Middle frontal gyrus (tissue), 1 donor: Measurements from ENCODE around the gene YIF1A.
"Not testable (repeated sequence)": the region's sequence is repeated elsewhere in the genome, so short reads cannot be mapped to it uniquely, and the experiment has no call there.

Experiments
- DNase-seq: peaks from one replicate; pipeline ENCODE4 v3.0.0-alpha.2; 2015; ENCODE audit warnings: low spot score; ENCODE audit errors: extremely low spot score

YIF1A gene

GRCh38 chr11:66287211-66287888 lies 1.6 kb downstream of the YIF1A start:
- no peak for DNase-seq

GRCh38 chr11:66286699-66287098 lies 2.2 kb downstream of the YIF1A start:
- DNase-seq, result no peak

- DNase-seq, result no peak
Measured at GRCh38 chr11:66285250-66285947, 3.5 kb downstream of the YIF1A start.

GRCh38 chr11:66284526-66285078 lies 4.3 kb downstream of the YIF1A start:
- DNase-seq, result no peak

- DNase-seq, result no peak
Measured at GRCh38 chr11:66283461-66284105, 5.4 kb downstream of the YIF1A start.

- DNase-seq, result peak; percentile 96
Measured at GRCh38 chr11:66282468-66283455, 6.2 kb downstream of the YIF1A start.

- DNase-seq, result no peak
Measured at GRCh38 chr11:66281776-66282467, 7.0 kb downstream of the YIF1A start.

- DNase-seq, result no peak
Measured at GRCh38 chr11:66281001-66281400, 7.9 kb downstream of the YIF1A start.

GRCh38 chr11:66280428-66280827 lies 8.5 kb downstream of the YIF1A start:
- DNase-seq, result no peak

- DNase-seq, result no peak
Measured at GRCh38 chr11:66279092-66279734, 9.7 kb downstream of the YIF1A start.

- no peak for DNase-seq
Measured at GRCh38 chr11:66278363-66279091, 10.4 kb downstream of the YIF1A start.

GRCh38 chr11:66277471-66278362 lies 11.2 kb downstream of the YIF1A start, which contains the start of gene CNIH2:
Gene CNIH2, plus strand, starts transcription at chr11:66278175. Its CDS starts 282 bp downstream, at chr11:66278457.
- DNase-seq, result no peak

- DNase-seq, result not testable (repeated sequence)
Measured at GRCh38 chr11:66277064-66277463, 11.9 kb downstream of the YIF1A start.

GRCh38 chr11:66276619-66277018 lies 12.3 kb downstream of the YIF1A start:
- not testable (repeated sequence) for DNase-seq

- DNase-seq, result no peak
Measured at GRCh38 chr11:66275984-66276612, 12.8 kb downstream of the YIF1A start.

- no peak for DNase-seq
Measured at GRCh38 chr11:66275396-66275795, 13.5 kb downstream of the YIF1A start.

- DNase-seq, result no peak
Measured at GRCh38 chr11:66274219-66274618, 14.7 kb downstream of the YIF1A start.

GRCh38 chr11:66272596-66272995 lies 16.3 kb downstream of the YIF1A start:
- DNase-seq, result no peak
